ENCODE results near the gene CYSLTR2.
"Not testable (repeated sequence)": the region's sequence is repeated elsewhere in the genome, so short reads cannot be mapped to it uniquely, and the experiment has no call there.

CYSLTR2 gene

DNA sequence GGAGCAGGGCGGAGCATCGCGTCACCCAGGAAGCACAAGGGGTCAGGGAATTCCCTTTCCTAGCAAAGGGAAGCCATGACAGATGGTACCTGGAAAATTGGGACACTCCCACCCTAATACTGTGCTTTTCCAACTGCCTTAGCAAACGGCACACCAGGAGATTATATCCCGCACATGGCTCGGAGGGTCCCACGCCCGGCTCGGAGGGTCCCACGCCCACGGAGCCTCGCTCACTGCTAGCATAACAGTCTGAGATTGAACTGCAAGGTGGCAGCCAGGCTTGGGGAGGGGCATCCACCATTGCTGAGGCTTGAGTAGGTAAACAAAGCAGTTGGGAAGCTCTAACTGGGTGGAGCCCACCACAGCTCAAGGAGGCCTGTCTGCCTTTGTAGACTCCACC, 42.9 kb downstream of the CYSLTR2 start:
- not testable (repeated sequence) for DNase-seq

GRCh38 chr13:48707405-48707804, 53.7 kb downstream of the CYSLTR2 start:
- DNase-seq: no peak

- no peak for DNase-seq
Observed at GRCh38 chr13:48708764-48709163, 55.0 kb downstream of the CYSLTR2 start.

GRCh38 chr13:48709213-48709612, 55.5 kb downstream of the CYSLTR2 start:
- DNase-seq: no peak

GRCh38 chr13:48710160-48710559, 56.4 kb downstream of the CYSLTR2 start:
- no peak for DNase-seq

DNA sequence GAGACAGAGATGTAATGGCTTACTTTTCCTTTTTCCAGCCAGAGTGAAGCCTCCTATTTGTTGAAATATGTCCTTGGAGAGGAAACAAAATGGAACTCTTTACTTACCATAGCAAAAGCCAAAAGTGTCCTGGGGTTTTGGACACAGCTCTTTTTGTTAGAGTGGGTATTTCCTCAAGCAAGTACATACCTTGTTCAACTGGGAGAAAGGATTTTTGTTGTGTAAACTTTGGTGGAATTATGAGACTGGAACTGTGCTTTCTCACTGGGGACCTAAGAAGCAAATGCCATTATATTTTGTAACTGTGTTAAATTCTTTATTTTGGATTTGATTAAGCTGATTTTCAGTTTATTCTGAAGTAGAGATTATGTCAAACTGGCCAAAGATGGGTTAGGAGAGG, 58.4 kb downstream of the CYSLTR2 start:
- DNase-seq: no peak

GRCh38 chr13:48715977-48716376, 62.2 kb downstream of the CYSLTR2 start:
- no peak for DNase-seq

DNA sequence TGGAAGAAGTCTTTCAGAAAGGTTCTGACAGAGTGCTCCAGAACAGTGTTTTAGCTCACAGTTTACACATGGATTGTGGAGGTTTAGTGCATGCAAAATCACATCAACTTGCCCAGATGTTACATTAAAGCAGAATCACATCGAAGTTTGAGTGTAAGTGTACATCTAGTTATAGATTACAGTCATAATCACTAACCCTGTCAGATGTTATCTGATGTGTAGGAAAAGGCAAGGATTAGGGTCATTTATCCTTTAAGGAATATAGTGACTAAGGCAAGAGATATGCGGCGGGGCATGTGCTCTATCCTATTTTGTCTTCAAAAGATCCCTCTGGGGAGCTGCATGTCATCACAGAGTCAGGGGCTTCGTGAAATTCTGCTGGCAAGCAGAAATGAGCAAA, 66.9 kb downstream of the CYSLTR2 start:
- no peak for DNase-seq

- DNase-seq: no peak
Observed at GRCh38 chr13:48723168-48723567, 69.4 kb downstream of the CYSLTR2 start.

- no peak for DNase-seq
Observed at GRCh38 chr13:48725271-48725670, 71.5 kb downstream of the CYSLTR2 start.

GRCh38 chr13:48726711-48727110, 73.0 kb downstream of the CYSLTR2 start:
- DNase-seq: no peak

GRCh38 chr13:48727241-48728011, 73.7 kb downstream of the CYSLTR2 start:
- DNase-seq: no peak

- no peak for DNase-seq
Observed at GRCh38 chr13:48728226-48728625, 74.5 kb downstream of the CYSLTR2 start.

DNA sequence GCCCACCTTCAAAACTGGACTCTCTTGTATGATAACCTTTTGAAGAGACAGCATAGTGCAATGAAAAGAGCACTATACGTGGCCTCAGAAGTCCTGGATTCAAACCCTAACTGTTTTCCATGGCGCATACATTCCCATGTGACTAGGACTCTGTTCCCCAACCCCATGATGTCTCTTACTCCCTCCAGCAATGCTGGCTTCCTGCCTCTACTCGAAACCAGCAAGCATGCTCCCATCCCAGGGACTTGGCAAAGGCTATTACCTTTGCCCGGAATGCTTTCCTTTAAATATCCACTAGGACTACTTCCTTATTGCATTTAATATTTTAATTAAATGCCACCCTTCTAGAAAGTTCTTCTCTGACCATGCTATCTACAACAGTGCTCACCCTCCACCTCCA, 75.1 kb downstream of the CYSLTR2 start:
- no peak for DNase-seq

DNA sequence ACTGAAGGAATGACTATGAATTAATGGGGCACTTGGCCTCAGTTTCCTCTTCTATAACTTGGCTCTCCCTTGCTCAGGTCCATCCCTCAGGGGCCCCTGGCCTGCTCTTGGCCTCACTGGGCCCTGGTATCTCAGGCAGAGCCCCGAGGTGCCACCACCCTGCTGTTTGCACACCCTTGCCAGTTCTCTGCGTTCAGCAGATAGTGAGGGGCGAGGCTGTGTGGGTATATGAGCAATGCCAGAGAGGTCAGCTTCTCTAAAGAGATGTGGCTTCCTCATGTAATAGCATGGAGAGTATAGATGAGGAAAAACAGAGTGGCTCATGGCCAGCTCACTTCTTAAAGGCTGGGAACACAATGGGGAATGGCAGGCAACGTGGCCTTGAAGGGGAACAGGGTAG, 76.1 kb downstream of the CYSLTR2 start:
- DNase-seq: peak in 2 of 3 donors; percentile 15 to 21

- peak; percentile 45 to 74 (median 70) for DNase-seq
Observed at GRCh38 chr13:48731001-48731658, 77.4 kb downstream of the CYSLTR2 start.

DNA sequence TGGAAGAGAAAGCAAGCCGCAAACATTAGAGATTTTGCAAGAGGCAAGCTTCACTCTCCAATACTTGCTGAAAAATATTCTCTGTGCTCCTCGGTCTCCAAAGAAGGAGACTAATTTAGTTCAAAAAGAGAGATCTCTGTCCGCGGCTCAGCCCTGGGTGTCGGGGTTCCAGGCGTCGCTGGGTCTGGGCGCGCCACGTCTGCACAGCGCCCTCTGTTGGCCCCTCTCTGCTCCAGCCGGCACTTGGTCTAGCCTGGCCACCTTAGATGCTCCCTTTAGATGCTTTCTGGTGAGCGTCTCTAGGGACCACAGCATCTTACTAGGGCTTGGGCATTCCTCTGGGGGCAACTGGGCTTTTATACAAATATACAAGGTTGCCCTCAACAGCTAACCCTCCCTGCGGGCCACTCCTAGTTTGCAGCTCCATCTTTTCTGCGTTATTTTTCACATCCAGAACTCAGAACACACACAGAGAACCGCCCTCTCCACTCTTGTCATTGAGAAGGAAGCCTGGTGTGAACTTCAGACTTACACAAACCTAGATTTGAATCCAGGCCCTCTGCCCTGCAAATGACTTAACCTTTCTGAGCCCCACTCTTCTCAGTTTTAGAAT, 78.3 kb downstream of the CYSLTR2 start:
- DNase-seq: peak; percentile 50 to 78 (median 67)

DNA sequence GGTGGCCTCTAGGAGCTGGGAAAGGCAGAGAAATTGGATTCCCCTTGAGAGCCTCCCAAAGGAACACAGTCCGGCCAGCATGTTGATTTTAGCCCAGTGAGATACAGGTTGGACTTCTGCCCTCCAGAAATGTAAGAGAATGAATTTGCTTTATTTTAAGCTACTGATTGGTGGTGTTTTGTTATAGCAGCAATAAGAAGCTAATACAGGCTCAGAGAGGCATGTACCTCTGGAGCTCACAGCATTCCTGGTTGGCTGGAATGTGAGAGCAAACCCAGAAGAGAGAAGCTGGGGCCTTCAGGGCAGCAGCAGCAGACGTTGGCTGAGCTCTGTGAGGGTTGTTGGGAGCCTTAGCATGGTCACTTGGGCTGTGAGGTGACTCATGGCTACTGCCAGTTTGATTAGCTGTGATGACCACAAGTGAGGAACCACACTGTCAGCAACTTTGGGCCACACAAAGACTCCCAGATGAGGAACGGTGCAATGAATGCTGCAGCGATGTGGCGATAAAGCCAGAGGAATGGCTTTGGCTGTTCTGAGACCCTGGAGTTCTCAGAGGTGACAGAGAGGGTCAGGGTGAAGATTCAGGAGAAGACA, 80.1 kb downstream of the CYSLTR2 start:
- peak; percentile 74 to 80 (median 76) for DNase-seq

DNA sequence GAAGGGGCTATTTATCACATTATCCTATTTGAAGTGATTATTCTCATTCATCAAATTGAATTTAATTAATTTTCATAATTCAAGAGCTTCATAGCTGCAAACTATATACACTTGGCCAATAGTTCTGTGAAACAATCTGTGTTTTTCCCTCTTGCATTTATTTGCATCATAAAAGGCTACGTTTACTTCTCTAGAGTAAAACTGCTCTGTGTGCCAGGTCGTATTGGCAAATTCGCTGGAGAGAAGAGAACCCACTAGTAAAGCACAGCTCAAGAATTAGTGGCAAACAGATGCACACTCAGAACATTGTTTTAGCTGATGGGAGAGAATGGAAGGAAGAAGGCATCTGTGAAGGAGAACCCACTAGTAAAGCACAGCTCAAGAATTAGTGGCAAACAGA, 81.8 kb downstream of the CYSLTR2 start:
- DNase-seq: no peak

DNA sequence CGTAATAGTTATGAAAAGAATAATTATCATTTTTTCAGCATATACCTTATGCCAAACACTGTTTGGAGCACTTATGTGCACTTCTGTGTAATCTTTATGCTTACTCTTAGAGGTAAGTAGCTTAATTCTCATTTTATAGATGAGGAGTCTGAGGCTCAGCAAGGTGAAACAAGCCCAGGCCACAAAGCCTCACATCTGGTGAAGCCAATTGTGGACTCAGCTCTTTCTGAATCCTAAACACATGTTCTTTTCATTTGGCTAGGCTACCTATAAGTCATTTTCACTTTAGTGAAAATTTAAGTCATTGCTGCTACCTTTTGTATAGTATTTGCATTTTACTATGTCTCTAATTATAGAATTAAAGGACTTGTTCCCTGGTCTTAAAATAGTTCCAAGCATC, 84.0 kb downstream of the CYSLTR2 start:
- no peak for DNase-seq

- DNase-seq: peak in 2 of 3 donors; percentile 17 to 38
Observed at GRCh38 chr13:48738311-48738710, 84.6 kb downstream of the CYSLTR2 start.

- DNase-seq: peak in 2 of 3 donors; percentile 22 to 24
Observed at GRCh38 chr13:48739386-48739964, 85.7 kb downstream of the CYSLTR2 start.

- no peak for DNase-seq
Observed at GRCh38 chr13:48741377-48741776, 87.6 kb downstream of the CYSLTR2 start.
